TTC549 (cell line): ENCODE results near the gene RPS17.
"Not testable (repeated sequence)": the region's sequence is repeated elsewhere in the genome, so short reads cannot be mapped to it uniquely, and the experiment has no call there.

Source experiments
- FAIRE-seq: peaks from 2 replicates; lab custom pipeline; 2012; peaks lifted over from hg19 to GRCh38; lab: Jason Lieb, UNC

RPS17 gene

GRCh38 chr15:82507087-82507486 is 33.2 kb downstream of the RPS17 start:
- not testable (repeated sequence) for FAIRE-seq

- not testable (repeated sequence) for FAIRE-seq
Observed at GRCh38 chr15:82505842-82506241, 34.4 kb downstream of the RPS17 start.

GRCh38 chr15:82504074-82504473 is 36.2 kb downstream of the RPS17 start:
- not testable (repeated sequence) for FAIRE-seq

- FAIRE-seq = not testable (repeated sequence)
Observed at GRCh38 chr15:82502700-82503339, 37.4 kb downstream of the RPS17 start.

- not testable (repeated sequence) for FAIRE-seq
Observed at GRCh38 chr15:82500772-82501171, 39.5 kb downstream of the RPS17 start.

GRCh38 chr15:82497978-82498377 is 42.3 kb downstream of the RPS17 start:
- FAIRE-seq = not testable (repeated sequence)

- not testable (repeated sequence) for FAIRE-seq
Observed at GRCh38 chr15:82488250-82488649, 52.0 kb downstream of the RPS17 start.

- not testable (repeated sequence) for FAIRE-seq
Observed at GRCh38 chr15:82487045-82487444, 53.2 kb downstream of the RPS17 start.
